ENCODE results near the gene SYNE1. TPM values are rescaled to one million over a fixed set of nuclear protein-coding genes. Genes with fewer than 3 reads are reported as not detected.

The SYNE1 gene
- total and polyA plus RNA-seq, 9 donors, result 70.4 to 279 (median 154) TPM

DNA sequence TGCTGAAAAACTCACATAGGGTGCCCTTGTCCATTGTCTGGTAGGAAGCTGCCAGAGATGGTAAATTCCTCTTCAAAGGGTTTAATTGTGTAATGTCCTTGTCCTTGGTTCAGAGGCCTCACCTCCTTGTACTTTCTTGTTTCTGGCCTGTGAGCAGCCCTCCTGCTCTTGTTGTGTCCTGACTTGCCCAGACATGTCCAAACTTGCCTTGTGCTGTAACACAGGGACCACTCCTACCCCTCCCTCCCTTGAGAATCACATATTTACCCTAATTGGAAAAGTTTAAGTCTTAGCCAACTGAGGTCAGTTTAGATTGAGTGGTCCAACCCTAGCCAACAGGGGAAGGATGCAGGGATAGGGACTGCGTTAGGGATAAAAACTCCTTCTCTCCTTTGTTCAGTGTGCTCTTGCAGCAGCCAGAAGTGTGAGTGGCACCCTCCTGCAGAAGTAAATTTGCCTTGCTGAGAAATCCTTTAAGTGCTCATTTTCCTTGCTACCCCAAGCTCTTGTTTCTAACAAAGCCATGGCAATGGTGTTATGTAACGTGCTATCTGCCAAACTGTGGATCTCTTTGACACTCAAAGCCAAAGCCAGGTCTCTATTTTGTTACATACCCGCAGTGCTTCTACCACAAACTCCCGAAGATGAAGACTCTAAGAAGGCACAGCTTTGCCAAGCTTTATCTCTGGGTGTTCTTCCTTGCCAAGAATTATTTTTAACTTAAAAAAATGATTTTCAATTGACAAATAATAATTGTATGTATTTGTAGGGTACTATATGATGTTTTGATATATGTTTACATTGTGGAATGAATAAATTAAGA is 415.1 kb downstream of the SYNE1 start:
- Histone ChIP-seq H3K9me3 (peaks cover 0 to 4% of the 10 kb centered on the region in 2 donors), H3K27me3 (no peaks in the 10 kb centered on the region), H3K36me3 (no peaks in the 10 kb centered on the region), H3K27ac (no peak overlapping the region), H3K4me3 (no peak overlapping the region), H3K4me1 (ENCODE audit: insufficient read depth) (no peaks in the 10 kb centered on the region)
- 94 to 98% (median 97%) methylated on average over 4 of the region's 4 CpGs for WGBS, 3 donors
- intact Hi-C loops (cut with DNase I), result no loop called here
- TF ChIP-seq POLR2A (IDR thresholded peaks at IDR 0.05) (no peak), EP300 (IDR thresholded peaks at IDR 0.05) (no peak)
- TF ChIP-seq, protein P1, sequence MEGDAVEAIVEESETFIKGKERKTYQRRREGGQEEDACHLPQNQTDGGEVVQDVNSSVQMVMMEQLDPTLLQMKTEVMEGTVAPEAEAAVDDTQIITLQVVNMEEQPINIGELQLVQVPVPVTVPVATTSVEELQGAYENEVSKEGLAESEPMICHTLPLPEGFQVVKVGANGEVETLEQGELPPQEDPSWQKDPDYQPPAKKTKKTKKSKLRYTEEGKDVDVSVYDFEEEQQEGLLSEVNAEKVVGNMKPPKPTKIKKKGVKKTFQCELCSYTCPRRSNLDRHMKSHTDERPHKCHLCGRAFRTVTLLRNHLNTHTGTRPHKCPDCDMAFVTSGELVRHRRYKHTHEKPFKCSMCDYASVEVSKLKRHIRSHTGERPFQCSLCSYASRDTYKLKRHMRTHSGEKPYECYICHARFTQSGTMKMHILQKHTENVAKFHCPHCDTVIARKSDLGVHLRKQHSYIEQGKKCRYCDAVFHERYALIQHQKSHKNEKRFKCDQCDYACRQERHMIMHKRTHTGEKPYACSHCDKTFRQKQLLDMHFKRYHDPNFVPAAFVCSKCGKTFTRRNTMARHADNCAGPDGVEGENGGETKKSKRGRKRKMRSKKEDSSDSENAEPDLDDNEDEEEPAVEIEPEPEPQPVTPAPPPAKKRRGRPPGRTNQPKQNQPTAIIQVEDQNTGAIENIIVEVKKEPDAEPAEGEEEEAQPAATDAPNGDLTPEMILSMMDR (IDR thresholded peaks at IDR 0.05), result no peak
- DNase-seq, result no peak

DNA sequence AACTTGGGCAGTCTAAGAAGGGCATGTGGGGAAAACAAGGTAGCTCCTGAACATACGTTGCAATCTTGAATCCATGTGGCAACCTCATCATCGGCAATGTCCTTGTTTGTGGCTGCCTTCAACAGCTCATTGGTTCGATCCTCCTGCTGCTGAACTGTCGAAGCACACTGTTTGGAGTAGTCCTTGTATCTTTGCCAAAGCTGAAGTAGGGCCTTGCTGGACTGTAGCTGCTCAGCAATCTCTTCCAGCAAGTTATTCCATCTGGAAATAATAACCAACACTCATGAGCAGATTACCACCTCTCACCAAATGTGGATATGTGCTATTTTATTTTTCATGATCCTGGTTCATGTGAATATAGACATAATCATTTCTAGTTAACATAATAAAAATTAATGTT is 416.4 kb downstream of the SYNE1 start:
- Histone ChIP-seq H3K4me3 (no peak overlapping the region), H3K27me3 (no peaks in the 10 kb centered on the region), H3K4me1 (ENCODE audit: insufficient read depth) (no peaks in the 10 kb centered on the region), H3K36me3 (no peaks in the 10 kb centered on the region), H3K27ac (no peak overlapping the region), H3K9me3 (peaks cover 0 to 4% of the 10 kb centered on the region in 2 donors)
- TF ChIP-seq, protein P1 (IDR thresholded peaks at IDR 0.05), result no peak
- TF ChIP-seq EP300 (IDR thresholded peaks at IDR 0.05) (no peak), POLR2A (IDR thresholded peaks at IDR 0.05) (no peak)
- 83 to 86% (median 84%) methylated on average over 4 of the region's 4 CpGs for WGBS, 3 donors
- no peak for DNase-seq
- intact Hi-C loops (cut with DNase I), result no loop called here

DNA sequence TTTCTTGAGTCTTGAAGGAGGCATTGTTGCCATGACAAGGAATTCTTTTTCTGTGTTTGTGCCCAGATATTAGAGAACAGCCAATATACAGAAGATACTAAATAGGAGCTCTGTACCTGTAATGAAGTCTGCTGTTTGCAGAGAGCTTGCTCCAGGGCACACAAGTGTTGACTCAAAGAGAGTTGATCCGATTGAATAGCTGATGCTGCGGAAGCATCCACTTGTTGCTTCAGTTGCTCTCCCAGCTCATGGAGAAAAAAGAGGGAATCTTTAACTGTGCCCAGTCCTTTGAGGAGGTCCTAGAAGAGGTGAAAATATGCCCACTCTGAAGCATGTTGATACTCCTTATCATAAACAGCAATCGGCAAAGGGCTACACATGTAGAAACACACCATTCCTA is 418.3 kb downstream of the SYNE1 start:
- no peak for DNase-seq
- intact Hi-C loops (cut with DNase I), result no loop called here
- H3K4me3 ChIP-seq, result no peak overlapping the region
- no peak overlapping the region for H3K27ac ChIP-seq
- 84 to 92% (median 86%) methylated on average over 3 of the region's 3 CpGs for WGBS, 3 donors
- TF ChIP-seq EP300 (IDR thresholded peaks at IDR 0.05) (no peak), POLR2A (IDR thresholded peaks at IDR 0.05) (no peak)
- TF ChIP-seq, protein P1 (IDR thresholded peaks at IDR 0.05), result no peak
- peaks cover 0 to 4% of the 10 kb centered on the region in 2 donors for H3K9me3 ChIP-seq
- H3K27me3 ChIP-seq, result no peaks in the 10 kb centered on the region
- H3K4me1 ChIP-seq (ENCODE audit: insufficient read depth), result no peaks in the 10 kb centered on the region
- no peaks in the 10 kb centered on the region for H3K36me3 ChIP-seq

DNA sequence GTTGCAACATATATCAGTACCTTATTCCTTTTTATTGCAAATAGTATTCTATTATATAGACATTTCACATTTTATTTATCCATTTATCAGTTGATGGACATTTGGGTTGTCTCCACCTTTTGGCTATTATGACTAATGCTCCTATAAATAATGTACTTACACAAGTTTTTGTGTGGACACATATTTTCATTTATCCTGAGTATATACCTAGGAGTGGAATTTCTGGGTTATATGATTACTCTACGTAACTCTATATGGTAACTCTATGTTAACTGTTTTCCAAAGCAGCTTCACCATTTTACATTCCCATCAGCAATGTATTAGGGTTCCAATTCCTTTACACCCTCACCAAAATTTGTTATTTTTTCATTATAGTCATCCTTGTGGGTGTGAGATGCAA is 424.7 kb downstream of the SYNE1 start:
- no peak overlapping the region for H3K27ac ChIP-seq
- TF ChIP-seq, protein P1 (IDR thresholded peaks at IDR 0.05), result no peak
- TF ChIP-seq EP300 (IDR thresholded peaks at IDR 0.05) (no peak), POLR2A (IDR thresholded peaks at IDR 0.05) (no peak)
- H3K27me3 ChIP-seq, result no peaks in the 10 kb centered on the region
- no peaks in the 10 kb centered on the region for H3K36me3 ChIP-seq
- intact Hi-C loops (cut with DNase I), result no loop called here
- H3K4me3 ChIP-seq, result no peak overlapping the region
- WGBS, 3 donors, result 94 to 99% (median 97%) methylated on average over 1 of the region's 1 CpG
- no peaks in the 10 kb centered on the region for H3K9me3 ChIP-seq
- no peaks in the 10 kb centered on the region for H3K4me1 ChIP-seq (ENCODE audit: insufficient read depth)
- DNase-seq, result no peak

Measured in ovary (tissue), 9 donors.